HCT116 (cell line): ENCODE measurements around the gene CNN3.

Experiments used
- EZH2phosphoT487 ChIP-seq: fragments of 200-600 bp; IDR thresholded peaks from 2 replicates; pipeline ENCODE4 v1.6.1; 2018; ENCODE audit warnings: antibody characterized with exemption, borderline replicate concordance
- POLR2A ChIP-seq: IDR thresholded peaks from 2 replicates; pipeline ENCODE4 v1.7.0; 2011; ENCODE audit warnings: borderline replicate concordance; ENCODE audit not compliant: insufficient read depth, insufficient read length; ENCODE audit errors: extremely low read depth
- ZNF274 ChIP-seq: fragments of 200-500 bp; sonication (Bioruptor generic); IDR thresholded peaks from 2 replicates; pipeline ENCODE4 v1.6.1; 2014; ENCODE audit warnings: mild to moderate bottlenecking, low read depth, low read length, inconsistent platforms

DNA sequence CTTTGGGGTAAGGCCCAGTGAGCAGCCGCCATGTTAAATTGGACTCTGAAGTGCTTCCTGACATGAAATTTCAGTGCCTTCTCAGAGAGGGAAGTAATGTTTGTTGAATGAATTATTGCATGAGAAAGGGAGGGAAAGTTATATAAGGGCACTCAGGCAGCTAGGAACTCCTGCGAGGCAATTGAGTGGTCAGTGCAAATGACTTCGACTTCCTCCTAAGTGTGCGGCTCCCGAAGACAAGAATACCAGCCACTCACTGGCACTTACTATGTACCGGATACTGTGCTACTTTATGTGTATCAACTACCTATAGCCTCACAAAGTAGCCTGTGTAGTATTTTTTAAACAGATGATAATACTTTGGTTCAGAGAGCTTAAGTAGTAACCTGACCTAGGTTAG lies 52.5 kb downstream of the CNN3 start:
- no peak for TF ChIP-seq EZH2phosphoT487
- no peak for TF ChIP-seq ZNF274
- no peak for TF ChIP-seq POLR2A
